HG03135 (cell line): ENCODE data around the gene ADAM19.
A peak's percentile ranks its signal among the peaks of the same experiment; 100 is the strongest.

Experiments used
- ATAC-seq: cut with Tn5 transposase; IDR thresholded peaks from one replicate; pipeline ENCODE4 v1.9.1; 2021; ENCODE audit warnings: mild to moderate bottlenecking, moderate library complexity; ENCODE audit not compliant: unreplicated experiment

ADAM19 gene

GRCh38 chr5:157544623-157544989 is 31.0 kb downstream of the ADAM19 start:
- ATAC-seq = no peak

GRCh38 chr5:157543825-157544622 is 31.6 kb downstream of the ADAM19 start:
- ATAC-seq = no peak

- ATAC-seq = no peak
These were observed 33.1 kb downstream of the ADAM19 start for GRCh38 chr5:157542282-157543000.

DNA sequence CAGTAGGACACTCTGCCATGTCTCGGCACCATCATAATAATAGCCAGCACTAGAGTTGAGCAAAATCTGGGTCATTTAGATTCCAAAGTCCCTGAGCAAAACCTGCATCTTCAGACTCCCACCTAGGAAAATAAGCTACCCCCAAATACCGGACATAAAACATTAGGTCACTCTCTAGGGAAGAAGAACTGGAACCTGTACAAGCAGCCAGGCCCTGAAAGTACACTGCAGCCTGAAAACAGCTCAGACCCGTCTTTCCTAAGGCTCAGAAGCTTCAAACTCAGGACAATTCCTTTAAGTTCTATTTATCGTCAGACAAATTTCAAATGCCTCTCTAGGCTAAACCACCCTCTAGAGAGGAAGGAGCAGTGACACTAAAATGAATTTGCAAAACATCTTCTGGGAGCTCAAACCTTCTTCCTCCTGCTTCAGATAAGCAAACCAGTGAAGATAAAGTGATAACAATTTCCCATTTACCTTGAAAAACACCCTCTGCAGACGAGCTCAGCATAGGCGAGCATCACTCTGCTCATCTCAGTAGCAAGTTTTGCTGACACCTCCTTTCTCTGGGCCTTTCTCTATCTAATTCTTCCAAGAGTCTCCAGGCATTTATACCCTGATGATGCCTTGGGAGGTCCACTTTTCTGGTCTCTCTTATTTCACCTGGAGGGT is 34.0 kb downstream of the ADAM19 start:
- no peak for ATAC-seq

- ATAC-seq = peak; percentile 97
These were observed 34.7 kb downstream of the ADAM19 start for GRCh38 chr5:157540707-157541446.

GRCh38 chr5:157540124-157540523 is 35.5 kb downstream of the ADAM19 start:
- ATAC-seq = no peak

- no peak for ATAC-seq
These were observed 36.0 kb downstream of the ADAM19 start for GRCh38 chr5:157539503-157540022.

- no peak for ATAC-seq
These were observed 37.3 kb downstream of the ADAM19 start for GRCh38 chr5:157538311-157538710.

DNA sequence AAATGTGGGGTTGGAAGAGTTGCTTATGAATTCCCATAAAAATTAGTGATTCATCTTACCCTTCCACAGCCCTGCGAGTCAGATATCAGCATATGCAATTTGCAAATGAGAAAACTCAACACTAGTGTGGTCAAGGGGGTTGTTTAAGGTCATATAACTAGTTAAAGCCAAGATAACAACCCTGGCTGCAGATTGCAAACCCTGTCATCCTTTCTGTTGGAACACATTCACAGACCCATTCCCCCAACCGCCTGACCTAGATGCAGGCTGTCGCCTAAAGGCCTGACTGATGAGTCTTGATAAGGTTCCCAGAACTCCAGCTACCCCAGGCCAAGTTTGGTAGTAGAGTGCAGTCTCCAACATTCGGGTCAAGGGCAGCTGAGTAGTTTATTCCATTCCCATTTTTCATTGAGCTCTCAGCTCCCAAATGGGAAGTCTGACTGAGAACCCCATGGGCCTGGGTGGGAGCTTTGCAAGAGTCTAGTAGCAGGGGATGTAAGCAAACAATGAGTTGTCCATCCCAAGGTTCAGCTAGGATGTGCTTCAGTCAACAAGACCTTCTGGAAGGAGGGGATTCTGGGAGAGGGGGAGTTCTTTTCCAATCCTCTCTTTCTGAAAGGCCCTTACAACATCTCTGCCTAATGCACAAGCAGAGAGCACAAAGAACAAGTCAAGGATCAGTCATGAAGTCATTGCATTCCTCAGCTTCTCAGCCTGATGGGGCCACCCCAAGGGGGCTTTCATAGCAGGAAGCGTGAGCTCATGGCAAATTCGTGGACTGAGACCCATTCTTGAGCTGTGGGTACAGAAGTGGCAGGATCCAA is 40.3 kb downstream of the ADAM19 start:
- ATAC-seq = no peak

DNA sequence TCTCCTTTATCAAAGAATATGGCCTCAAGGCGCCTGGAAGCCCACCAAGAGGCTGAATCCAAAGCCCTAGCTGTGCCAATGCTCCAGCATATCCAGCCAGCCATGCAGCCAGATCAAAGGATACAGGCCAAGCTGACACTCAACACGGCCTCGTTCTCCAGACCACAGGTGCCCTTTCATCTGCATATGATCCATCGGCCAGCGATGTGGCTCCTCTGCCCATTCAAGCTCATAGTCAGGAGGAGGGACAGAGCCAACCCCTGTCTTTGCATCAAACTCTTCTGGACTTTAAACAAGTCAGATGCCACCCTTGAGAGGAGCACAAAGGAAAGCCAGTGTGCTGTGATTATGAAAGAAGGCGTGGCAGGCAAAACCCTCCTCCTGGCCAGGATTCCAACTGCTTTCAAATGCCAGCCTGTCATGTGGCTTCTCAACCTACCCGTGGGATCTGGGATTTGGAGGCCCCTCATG is 42.5 kb downstream of the ADAM19 start:
- ATAC-seq = no peak

GRCh38 chr5:157532022-157532421 is 43.6 kb downstream of the ADAM19 start:
- no peak for ATAC-seq

GRCh38 chr5:157530226-157530972 is 45.2 kb downstream of the ADAM19 start:
- ATAC-seq = no peak

DNA sequence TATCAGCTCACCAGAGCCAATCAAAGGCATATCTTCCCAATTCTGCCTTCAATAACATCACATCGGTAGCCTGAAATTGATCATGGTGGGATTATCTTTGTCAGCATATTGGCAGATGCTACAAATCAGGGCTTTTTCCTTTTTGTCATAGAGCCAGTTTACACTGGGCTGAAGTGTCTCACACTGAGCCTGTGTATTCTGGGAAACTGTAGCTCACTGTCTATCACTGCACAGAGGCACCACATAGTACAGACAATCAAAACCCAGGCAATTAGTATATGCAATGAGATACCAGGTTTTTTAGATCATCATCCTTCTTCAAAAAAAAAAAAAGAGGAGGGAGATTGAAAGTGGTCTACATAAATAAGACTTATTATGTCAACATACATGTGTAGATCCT is 46.6 kb downstream of the ADAM19 start:
- no peak for ATAC-seq

DNA sequence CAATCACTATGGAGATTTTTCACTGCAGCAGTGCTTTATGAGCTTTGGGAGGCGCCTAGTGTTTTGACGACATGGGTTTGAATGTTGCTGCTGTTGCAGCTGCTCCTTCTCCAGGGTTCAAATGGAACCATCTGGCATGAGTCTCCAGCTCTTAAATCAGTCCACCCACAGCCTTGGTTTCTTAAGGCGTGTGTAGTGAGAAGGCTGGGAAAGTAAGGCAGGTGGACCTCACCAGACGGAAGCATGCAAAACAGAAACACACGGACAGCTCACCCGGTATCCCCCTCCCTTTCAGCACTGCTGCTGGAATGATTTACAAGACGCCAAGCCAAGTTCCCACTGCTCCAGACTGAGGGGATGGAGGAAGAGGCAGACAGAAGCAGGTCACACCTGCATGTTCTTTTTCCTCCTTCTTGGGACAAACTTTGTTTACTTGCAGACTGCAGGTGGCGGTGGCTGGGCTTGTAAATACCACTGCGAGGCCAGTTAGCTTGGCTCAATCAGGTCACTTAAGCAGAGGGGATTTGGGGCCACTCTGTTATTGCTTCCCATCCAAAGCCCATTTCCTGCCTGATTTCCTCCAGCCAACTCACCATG is 47.4 kb downstream of the ADAM19 start:
- ATAC-seq = no peak

DNA sequence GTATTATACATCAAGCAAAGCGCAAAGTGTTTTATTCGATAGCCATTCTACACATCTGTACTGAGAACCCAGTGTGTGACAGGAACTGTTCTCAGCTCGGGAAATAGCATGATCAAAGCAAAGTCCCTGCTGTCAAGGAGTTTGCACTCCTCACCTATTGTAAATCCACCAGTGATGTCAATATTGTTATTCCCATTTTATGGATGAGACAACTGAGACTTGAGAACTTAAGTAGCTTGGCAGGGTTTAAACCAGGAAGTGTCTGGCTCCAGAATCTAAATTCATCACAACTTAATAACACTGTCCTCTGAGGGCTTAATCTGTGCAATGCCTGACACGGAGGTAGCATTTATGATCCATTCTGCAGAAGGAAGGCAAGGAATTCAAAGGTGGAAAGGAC is 50.7 kb downstream of the ADAM19 start:
- ATAC-seq = no peak

DNA sequence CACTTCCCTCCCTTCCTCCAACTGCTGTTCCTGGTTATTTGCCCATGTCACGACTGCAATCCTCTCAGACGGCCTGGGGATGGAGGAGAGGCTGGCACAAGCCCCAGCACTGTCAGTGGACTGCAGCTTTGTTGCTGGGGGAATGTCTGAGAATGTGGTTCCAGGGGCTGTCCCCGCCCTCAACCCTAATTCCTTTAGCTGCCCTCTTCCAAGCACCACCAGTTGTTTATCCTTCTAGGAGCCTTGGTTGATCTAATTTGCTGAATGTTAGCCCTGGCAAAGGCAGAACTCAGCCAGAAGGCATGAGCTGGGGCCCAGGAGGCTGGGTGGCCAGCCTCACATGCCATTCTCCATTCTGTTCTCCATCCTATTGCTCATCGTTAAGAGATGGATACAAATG is 51.6 kb downstream of the ADAM19 start:
- ATAC-seq = no peak

DNA sequence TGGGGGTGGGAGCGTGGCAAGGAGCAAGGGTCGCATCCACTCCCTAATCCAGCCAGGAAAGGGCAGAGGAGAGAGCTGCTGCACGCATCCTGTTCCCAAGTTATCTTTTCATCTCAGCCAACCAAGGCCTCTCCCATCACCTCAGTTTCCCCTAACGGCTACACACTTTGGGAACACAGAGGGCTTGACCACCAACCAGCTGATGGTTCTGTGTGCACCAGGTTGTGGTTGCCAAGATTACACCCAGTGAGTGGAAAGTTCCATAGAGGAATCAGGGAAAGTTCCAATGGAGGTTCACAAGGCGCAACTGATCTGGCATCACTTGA is 53.9 kb downstream of the ADAM19 start:
- no peak for ATAC-seq

DNA sequence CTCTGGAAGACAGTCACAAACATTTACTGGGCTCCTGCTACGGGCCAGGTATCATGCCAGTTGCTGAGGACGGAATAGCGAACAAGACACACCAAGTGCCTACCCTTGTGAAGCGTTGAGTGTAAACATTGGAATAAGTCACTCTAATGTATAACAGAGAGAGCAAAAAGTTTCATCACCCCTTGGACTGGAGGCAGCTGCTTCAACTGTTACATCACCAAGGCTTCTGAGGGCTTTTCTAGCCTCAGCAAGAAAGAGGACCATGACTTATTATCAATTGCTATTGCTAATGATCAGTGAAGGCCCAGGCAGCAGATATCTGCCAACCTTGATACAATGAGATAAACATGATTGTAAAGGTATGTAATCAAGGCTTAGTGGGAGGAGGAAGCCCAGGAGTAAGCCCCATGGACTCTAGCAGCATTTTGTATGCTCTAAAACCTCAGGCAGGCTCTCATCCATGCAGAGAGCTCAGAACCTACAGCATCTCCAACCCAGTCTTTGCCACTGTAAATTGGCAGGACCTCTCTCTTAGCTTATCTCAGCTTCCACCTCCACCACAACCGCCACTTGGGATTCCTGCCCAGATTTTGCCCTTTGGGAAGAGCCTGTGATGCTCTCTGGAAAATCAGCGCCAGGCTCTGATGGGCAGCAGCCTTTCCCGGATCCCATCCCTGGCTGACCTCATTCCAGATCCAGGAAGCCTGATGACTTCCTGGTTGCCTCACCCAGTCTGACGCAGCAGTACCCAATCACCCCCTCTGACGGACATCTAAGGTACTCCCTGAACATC is 54.5 kb downstream of the ADAM19 start:
- ATAC-seq = no peak
